ENCODE measurements around the gene PLOD2.
"Not testable (repeated sequence)": the region's sequence is repeated elsewhere in the genome, so short reads cannot be mapped to it uniquely, and the experiment has no call there.

Gene PLOD2

GRCh38 chr3:146142757-146143156, 18.2 kb downstream of the PLOD2 start:
- no peak for DNase-seq (ENCODE audit: insufficient read length, low spot score)

GRCh38 chr3:146139586-146140110, 21.3 kb downstream of the PLOD2 start:
- FAIRE-seq (no peak), DNase-seq (ENCODE audit: insufficient read length, low spot score) (no peak)

More at GRCh38 chr3:146142757-146143156, 18.2 kb downstream of the PLOD2 start:
- no peak for FAIRE-seq

DNA sequence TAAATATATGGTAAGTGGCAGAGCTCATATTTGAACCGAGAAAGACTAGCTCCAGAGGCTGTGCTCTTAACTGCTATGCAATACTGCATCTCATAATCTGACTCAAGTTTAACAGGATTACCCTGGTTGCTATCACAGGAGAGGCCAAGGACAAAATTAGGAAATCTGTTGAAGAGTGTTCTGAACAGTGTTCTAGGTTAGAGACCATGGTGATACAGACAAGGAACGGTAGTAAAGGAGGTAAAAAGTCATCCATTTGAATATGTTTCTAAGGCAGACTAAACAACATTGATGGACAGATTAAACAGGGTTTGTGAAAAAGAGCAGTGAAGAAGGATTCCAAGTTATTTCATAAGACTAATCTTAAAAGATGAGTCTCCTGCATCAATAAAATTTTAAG, 22.1 kb downstream of the PLOD2 start:
- FAIRE-seq (no peak), DNase-seq (ENCODE audit: insufficient read length, low spot score) (no peak)

GRCh38 chr3:146136647-146137046, 24.3 kb downstream of the PLOD2 start:
- DNase-seq (ENCODE audit: insufficient read length, low spot score) (no peak), FAIRE-seq (no peak)

- FAIRE-seq (no peak), DNase-seq (ENCODE audit: insufficient read length, low spot score) (no peak)
Observed at GRCh38 chr3:146134348-146135117, 26.5 kb downstream of the PLOD2 start.

DNA sequence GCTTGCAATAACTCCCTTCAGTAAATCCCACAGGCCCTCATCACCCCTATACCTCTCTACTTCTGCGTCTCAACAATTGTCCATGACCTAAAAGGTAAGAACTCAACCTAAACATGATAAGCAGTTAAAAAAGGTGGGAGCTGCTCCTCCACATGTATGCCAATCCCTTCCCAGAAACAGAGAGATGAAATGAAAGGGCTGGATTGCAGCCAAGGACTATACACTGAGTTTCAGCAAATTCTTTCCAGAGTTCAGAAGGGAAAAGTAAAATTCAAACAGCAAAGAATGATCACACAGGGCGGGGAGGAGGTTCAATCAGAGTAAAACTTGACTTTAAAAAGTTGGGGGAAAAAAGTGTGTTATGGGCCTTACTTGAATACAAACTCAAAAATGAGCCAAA, 27.5 kb downstream of the PLOD2 start:
- DNase-seq (ENCODE audit: insufficient read length, low spot score) (no peak), FAIRE-seq (no peak)

GRCh38 chr3:146131616-146132410, 29.2 kb downstream of the PLOD2 start:
- FAIRE-seq = no peak
- no peak for DNase-seq (ENCODE audit: insufficient read length, low spot score)

DNA sequence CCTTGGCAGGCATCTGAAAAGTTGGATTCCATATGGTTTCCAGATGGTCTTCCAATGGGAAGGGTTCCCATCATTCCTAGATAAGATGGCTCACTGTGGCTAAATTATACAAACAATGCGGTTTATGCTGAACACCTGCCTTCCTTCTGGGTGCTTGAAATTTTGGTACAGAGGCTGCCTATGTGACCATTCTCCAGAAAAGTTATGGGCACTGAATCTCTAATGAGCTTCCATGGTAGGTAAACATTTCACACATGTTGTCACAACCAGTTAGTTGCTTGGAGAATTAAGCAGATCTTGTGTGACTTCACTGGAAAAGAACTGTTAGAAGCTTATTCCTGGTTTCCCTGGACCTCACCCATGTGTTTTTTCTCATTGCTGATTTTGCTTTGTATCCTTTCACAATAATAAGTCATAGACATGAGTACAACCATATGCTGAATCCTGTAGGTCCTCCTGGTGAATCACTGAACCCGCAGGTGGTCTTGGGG, 30.1 kb downstream of the PLOD2 start:
- FAIRE-seq (no peak), DNase-seq (ENCODE audit: insufficient read length, low spot score) (no peak)

DNA sequence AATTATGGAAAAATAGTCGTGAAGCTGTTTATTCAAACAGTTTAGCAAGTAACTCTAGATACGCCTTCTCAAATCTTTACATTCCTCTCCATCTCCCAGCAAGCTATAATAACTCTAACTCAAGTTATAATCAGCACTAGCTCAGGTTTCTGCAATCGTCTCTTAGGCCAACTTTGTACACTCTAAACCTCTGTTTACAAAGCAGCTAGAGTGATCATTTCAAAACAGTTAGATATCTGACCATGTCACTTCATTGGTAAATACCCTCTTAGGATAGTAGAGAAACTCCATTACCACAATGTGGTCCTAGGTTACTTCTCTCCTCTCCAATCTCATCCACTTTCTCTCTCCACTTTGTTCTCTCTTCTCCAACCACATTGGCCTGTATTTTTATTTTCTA, 31.2 kb downstream of the PLOD2 start:
- no peak for DNase-seq (ENCODE audit: insufficient read length, low spot score)
- no peak for FAIRE-seq

DNA sequence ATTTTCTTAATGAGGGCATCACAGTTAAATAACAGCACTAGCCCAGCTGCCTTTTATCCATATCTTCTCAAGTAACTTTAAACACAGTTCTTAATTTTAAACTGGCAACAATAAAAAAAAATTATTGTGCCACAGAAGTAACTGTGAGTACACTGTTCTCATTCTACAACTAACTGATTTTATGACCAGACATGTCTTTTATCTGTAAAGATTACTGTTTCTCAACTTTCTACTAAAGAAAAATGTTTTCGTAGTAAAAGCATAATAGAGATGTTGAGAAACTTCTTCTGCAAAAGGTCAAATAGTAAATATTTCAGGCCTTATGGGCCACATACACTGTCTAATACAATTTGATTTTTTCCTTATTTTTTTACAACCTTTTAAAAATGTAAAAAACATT, 32.0 kb downstream of the PLOD2 start:
- FAIRE-seq (no peak), DNase-seq (ENCODE audit: insufficient read length, low spot score) (no peak)

DNA sequence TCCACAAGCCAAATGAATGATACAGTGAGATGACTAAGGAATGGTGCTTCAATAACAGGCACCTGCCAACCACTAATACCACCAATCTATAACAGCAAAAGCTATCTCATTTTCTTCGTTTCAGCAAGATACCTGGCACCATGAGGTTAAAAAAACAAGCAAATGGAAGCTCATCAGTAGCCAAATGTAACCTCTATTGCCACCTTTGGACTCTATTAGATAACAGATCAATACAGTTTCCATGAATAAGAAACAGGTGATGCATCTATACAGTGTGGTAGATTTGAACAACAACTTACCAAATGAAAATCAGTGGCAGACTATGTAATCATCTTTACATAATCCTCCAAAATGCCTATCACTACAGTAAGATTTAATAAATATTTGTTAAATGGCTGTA, 32.8 kb downstream of the PLOD2 start:
- DNase-seq (ENCODE audit: insufficient read length, low spot score) (no peak), FAIRE-seq (no peak)

- FAIRE-seq = no peak
- no peak for DNase-seq (ENCODE audit: insufficient read length, low spot score)
Observed at GRCh38 chr3:146125951-146126350, 35.0 kb downstream of the PLOD2 start.

- FAIRE-seq (no peak), DNase-seq (ENCODE audit: insufficient read length, low spot score) (no peak)
Observed at GRCh38 chr3:146124126-146124801, 36.7 kb downstream of the PLOD2 start.

- FAIRE-seq (no peak), DNase-seq (ENCODE audit: insufficient read length, low spot score) (no peak)
Observed at GRCh38 chr3:146117406-146118285, 43.3 kb downstream of the PLOD2 start.

- no peak for FAIRE-seq
- DNase-seq (ENCODE audit: insufficient read length, low spot score) = no peak
Observed at GRCh38 chr3:146115619-146116018, 45.4 kb downstream of the PLOD2 start.

GRCh38 chr3:146113804-146114203, 47.2 kb downstream of the PLOD2 start:
- not testable (repeated sequence) for DNase-seq (ENCODE audit: insufficient read length, low spot score); FAIRE-seq

- FAIRE-seq (no peak), DNase-seq (ENCODE audit: insufficient read length, low spot score) (no peak)
Observed at GRCh38 chr3:146111337-146111736, 49.6 kb downstream of the PLOD2 start.

GRCh38 chr3:146110161-146110560, 50.8 kb downstream of the PLOD2 start:
- FAIRE-seq = no peak
- no peak for DNase-seq (ENCODE audit: insufficient read length, low spot score)

DNA sequence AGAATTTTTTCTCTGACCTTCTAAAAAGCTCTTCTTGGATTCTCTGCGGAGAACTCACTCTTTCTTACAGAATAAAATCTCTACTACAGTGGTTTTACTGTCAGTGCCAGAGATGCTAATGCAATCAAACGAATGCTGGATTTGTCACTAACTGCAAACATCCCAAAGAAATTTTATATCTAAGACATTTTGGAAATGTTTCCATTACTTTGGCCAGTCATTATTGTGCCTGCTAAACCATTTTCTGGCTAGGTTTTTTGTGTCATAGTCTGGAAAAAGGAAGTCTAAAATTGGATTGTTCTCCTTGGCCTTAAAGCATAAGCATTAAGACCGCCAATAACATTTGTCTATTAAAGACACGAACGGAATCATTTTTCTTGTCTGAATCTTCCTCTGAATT, 54.0 kb downstream of the PLOD2 start:
- DNase-seq (ENCODE audit: insufficient read length, low spot score) (no peak), FAIRE-seq (no peak)

- no peak for FAIRE-seq
Observed at GRCh38 chr3:146104068-146104467, 56.9 kb downstream of the PLOD2 start.

More at GRCh38 chr3:146104068-146104467, 56.9 kb downstream of the PLOD2 start:
- no peak for DNase-seq (ENCODE audit: insufficient read length, low spot score)

All from GM19239 (cell line).